ENCODE results near the gene KRTAP2-1.

DNA sequence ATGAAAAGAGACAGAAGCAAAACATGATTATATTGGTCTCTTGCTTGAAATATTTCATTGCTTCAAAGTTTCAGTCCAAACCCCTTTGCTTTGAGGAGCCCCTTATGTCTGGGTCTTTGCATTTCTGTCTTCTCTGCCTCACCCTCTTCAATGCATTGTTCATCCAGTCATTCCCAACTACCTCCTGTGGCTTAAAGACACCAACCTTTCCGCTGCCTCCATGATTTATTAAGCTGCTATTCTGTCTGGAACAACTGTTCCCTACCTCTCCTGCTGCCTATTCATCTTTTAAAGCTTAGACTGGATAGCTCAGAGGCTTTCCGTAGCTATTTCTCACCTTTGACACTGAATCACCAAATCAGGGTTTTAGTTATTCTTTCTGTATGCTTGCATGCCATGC lies 49.8 kb downstream of the KRTAP2-1 start:
- TF ChIP-seq, protein P1, sequence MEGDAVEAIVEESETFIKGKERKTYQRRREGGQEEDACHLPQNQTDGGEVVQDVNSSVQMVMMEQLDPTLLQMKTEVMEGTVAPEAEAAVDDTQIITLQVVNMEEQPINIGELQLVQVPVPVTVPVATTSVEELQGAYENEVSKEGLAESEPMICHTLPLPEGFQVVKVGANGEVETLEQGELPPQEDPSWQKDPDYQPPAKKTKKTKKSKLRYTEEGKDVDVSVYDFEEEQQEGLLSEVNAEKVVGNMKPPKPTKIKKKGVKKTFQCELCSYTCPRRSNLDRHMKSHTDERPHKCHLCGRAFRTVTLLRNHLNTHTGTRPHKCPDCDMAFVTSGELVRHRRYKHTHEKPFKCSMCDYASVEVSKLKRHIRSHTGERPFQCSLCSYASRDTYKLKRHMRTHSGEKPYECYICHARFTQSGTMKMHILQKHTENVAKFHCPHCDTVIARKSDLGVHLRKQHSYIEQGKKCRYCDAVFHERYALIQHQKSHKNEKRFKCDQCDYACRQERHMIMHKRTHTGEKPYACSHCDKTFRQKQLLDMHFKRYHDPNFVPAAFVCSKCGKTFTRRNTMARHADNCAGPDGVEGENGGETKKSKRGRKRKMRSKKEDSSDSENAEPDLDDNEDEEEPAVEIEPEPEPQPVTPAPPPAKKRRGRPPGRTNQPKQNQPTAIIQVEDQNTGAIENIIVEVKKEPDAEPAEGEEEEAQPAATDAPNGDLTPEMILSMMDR (IDR thresholded peaks at IDR 0.05), result no peak
- TF ChIP-seq POLR2A (IDR thresholded peaks at IDR 0.05) (no peak), EP300 (IDR thresholded peaks at IDR 0.05) (no peak)

All from tibial nerve (tissue), 4 donors.